H1 (cell line): ENCODE measurements around the gene LOXL1.

ENCODE experiments used
- BACH1 ChIP-seq: IDR thresholded peaks from 2 replicates; pipeline ENCODE4 v1.6.1; 2012; ENCODE audit warnings: low read length, improper control_type of control experiment
- CTCF ChIP-seq, 3 experiments: IDR thresholded peaks; 1 replicate in 2 of 3; 2 replicates in 1 of 3; pipeline versions ENCODE4 v1.5.1 to v1.6.1; 2011; ENCODE audit warnings: low read length in 3 of 3, mild to moderate bottlenecking in 3 of 3, inconsistent platforms in 2 of 3, low read depth in 1 of 3, moderate library complexity in 1 of 3; ENCODE audit not compliant: insufficient read depth in 1 of 3; ENCODE audit errors: control extremely low read depth in 1 of 3
- POLR2AphosphoS5 ChIP-seq: IDR thresholded peaks from 2 replicates; pipeline ENCODE4 v1.6.1; 2011; ENCODE audit warnings: low read depth, low read length
- RAD21 ChIP-seq, 2 experiments: IDR thresholded peaks in 1 of 2; conservative IDR thresholded peaks in 1 of 2; 2 replicates each; pipeline ENCODE4 v1.6.1; 2011; ENCODE audit warnings: low read depth in 2 of 2, low read length in 2 of 2, improper control_type of control experiment in 1 of 2, inconsistent platforms in 1 of 2, mild to moderate bottlenecking in 1 of 2, moderate library complexity in 1 of 2
- ZNF274 ChIP-seq: IDR thresholded peaks from 2 replicates; pipeline ENCODE4 v1.7.0; 2012; ENCODE audit warnings: low read length, borderline replicate concordance; ENCODE audit errors: extremely low read depth

DNA sequence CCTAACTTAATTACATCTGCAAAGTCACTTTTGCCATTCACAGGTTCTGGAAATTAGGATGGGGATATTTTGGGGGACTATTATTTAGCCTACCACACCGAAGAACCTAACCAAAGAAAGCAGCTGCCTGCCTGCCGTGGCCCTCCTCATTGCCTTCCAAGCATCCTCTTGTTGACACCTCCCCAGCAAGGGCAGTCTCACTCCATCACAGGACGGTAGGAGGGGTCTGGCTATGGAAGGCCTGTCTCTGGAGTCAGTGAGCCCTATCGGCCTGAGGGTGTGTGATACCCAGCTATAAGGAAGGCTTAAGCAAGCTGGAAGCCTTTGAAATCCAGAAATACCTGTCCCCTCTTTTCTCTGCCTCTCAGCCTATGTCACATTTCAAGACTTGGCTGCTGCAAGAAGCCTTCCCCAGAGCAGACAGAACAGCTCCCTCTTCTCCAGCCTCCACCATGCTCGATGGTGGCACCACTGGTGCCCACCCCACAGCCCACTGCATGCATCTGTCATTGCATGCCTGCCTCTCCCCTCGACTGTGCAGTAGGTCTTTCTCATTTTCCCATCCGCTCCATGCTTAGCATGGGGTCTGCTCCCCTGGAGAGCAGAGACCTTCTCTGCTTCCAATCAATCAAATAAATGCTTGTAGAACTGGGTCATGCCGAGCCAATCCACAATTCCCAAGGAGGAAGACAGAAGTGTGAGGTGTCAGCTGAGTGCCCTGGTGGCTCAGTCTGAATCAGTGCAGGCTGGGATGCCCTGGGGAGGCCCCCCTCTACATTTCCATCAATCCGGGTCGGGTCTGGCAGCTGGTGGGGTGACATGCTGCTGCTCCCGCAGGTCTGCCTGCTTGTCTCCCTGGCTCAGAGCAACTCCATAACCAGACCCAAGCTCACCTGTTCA, 23.9 kb upstream of the LOXL1 start:
- TF ChIP-seq RAD21 (IDR thresholded peaks at IDR 0.05 in 1 of 2, conservative IDR thresholded peaks at IDR 0.05 in 1 of 2; ENCODE audit: low read depth in 2 of 2, low read length in 2 of 2), result no peak
- TF ChIP-seq CTCF (IDR thresholded peaks at IDR 0.05; ENCODE audit: control extremely low read depth in 1 of 3, insufficient read depth in 1 of 3, low read depth in 1 of 3, low read length in 3 of 3), result no peak
- TF ChIP-seq BACH1, result no peak
- no peak for TF ChIP-seq ZNF274
- no peak for TF ChIP-seq POLR2AphosphoS5
